GM18873 (cell line): ENCODE results near the gene IGFBP7.
"Not testable (repeated sequence)": the region's sequence is repeated elsewhere in the genome, so short reads cannot be mapped to it uniquely, and the experiment has no call there.

Experiments used
- ATAC-seq: cut with Tn5 transposase; IDR thresholded peaks from one replicate; pipeline ENCODE4 v1.9.1; 2021; ENCODE audit warnings: mild to moderate bottlenecking, moderate library complexity, moderate number of reproducible peaks; ENCODE audit not compliant: unreplicated experiment, low FRiP score

IGFBP7 gene

GRCh38 chr4:57076646-57077045, 33.5 kb downstream of the IGFBP7 start:
- ATAC-seq = no peak

- ATAC-seq = no peak
These were observed 34.8 kb downstream of the IGFBP7 start for GRCh38 chr4:57075367-57075766.

GRCh38 chr4:57074744-57075143, 35.4 kb downstream of the IGFBP7 start:
- no peak for ATAC-seq

- ATAC-seq = no peak
These were observed 36.6 kb downstream of the IGFBP7 start for GRCh38 chr4:57073559-57073958.

GRCh38 chr4:57071326-57071725, 38.9 kb downstream of the IGFBP7 start:
- ATAC-seq = no peak

- ATAC-seq = no peak
These were observed 39.7 kb downstream of the IGFBP7 start for GRCh38 chr4:57070461-57070860.

GRCh38 chr4:57068237-57068981, 41.8 kb downstream of the IGFBP7 start:
- ATAC-seq = no peak

- ATAC-seq = no peak
These were observed 44.3 kb downstream of the IGFBP7 start for GRCh38 chr4:57065730-57066482.

- ATAC-seq = no peak
These were observed 45.1 kb downstream of the IGFBP7 start for GRCh38 chr4:57064811-57065711.

- no peak for ATAC-seq
These were observed 46.1 kb downstream of the IGFBP7 start for GRCh38 chr4:57064120-57064519.

GRCh38 chr4:57063518-57063917, 46.7 kb downstream of the IGFBP7 start:
- no peak for ATAC-seq

GRCh38 chr4:57061395-57061794, 48.8 kb downstream of the IGFBP7 start:
- ATAC-seq = no peak

- not testable (repeated sequence) for ATAC-seq
These were observed 49.5 kb downstream of the IGFBP7 start for GRCh38 chr4:57060717-57061067.

GRCh38 chr4:57059890-57060716, 50.1 kb downstream of the IGFBP7 start:
- no peak for ATAC-seq

GRCh38 chr4:57055886-57056285, 54.3 kb downstream of the IGFBP7 start:
- no peak for ATAC-seq

- no peak for ATAC-seq
These were observed 56.7 kb downstream of the IGFBP7 start for GRCh38 chr4:57053508-57053907.

- ATAC-seq = no peak
These were observed 58.7 kb downstream of the IGFBP7 start for GRCh38 chr4:57051524-57051923.

- no peak for ATAC-seq
These were observed 59.1 kb downstream of the IGFBP7 start for GRCh38 chr4:57051095-57051494.

- ATAC-seq = no peak
These were observed 61.4 kb downstream of the IGFBP7 start for GRCh38 chr4:57048590-57049304.
